ENCODE data around the gene TRAPPC10. TPM values are rescaled to one million over a fixed set of nuclear protein-coding genes. Genes with fewer than 3 reads are reported as not detected.
A peak's percentile ranks its signal among the peaks of the same experiment; 100 is the strongest.

The TRAPPC10 gene
- total and polyA plus RNA-seq, 2 donors from 2014 or later = 8.8 to 48.5 TPM

- TF ChIP-seq CTCF (IDR thresholded peaks at IDR 0.05; ENCODE audit: borderline replicate concordance, extremely low read depth, insufficient read depth) = no peak
- Histone ChIP-seq H3K9me3 (ENCODE audit: control insufficient read depth in 2 of 3, insufficient read depth in 1 of 3, low read length in 3 of 3) (no peaks in the 10 kb centered on the region), H3K4me3 (ENCODE audit: low read length in 3 of 3) (no peak overlapping the region), H3K27ac (ENCODE audit: low read depth in 2 of 2, low read length in 2 of 2) (no peak overlapping the region), H3K9ac (ENCODE audit: low read length in 3 of 3) (no peak overlapping the region), H3K4me1 (ENCODE audit: control insufficient read depth in 2 of 3, insufficient read depth in 2 of 3, low read depth in 1 of 3, low read length in 3 of 3) (peaks cover 0 to 12% (median 10%) of the 10 kb centered on the region in 3 donors), H3K27me3 (ENCODE audit: control insufficient read depth, insufficient read depth, low read length) (no peaks in the 10 kb centered on the region), H3K36me3 (ENCODE audit: control insufficient read depth in 2 of 3, insufficient read depth in 3 of 3, low read length in 3 of 3) (no peaks in the 10 kb centered on the region)
- FAIRE-seq = no peak
- intact Hi-C loops (cut with DNase I) = no loop called here
- no peak for DNase-seq
These were observed 8.4 kb downstream of the TRAPPC10 start for GRCh38 chr21:44020551-44020950.

- TF ChIP-seq CTCF (IDR thresholded peaks at IDR 0.05; ENCODE audit: borderline replicate concordance, extremely low read depth, insufficient read depth) = no peak
- FAIRE-seq (no peak), DNase-seq (no peak)
- intact Hi-C loops (cut with DNase I) = no loop called here
- no peaks in the 10 kb centered on the region for H3K36me3 ChIP-seq (ENCODE audit: control insufficient read depth in 2 of 3, insufficient read depth in 3 of 3, low read length in 3 of 3)
- H3K4me3 ChIP-seq (ENCODE audit: low read length in 3 of 3) = no peak overlapping the region
- no peaks in the 10 kb centered on the region for H3K27me3 ChIP-seq (ENCODE audit: control insufficient read depth, insufficient read depth, low read length)
- peaks cover 0 to 15% (median 11%) of the 10 kb centered on the region in 3 donors for H3K4me1 ChIP-seq (ENCODE audit: control insufficient read depth in 2 of 3, insufficient read depth in 2 of 3, low read depth in 1 of 3, low read length in 3 of 3)
- no peak overlapping the region for H3K9ac ChIP-seq (ENCODE audit: low read length in 3 of 3)
- no peak overlapping the region for H3K27ac ChIP-seq (ENCODE audit: low read depth in 2 of 2, low read length in 2 of 2)
- H3K9me3 ChIP-seq (ENCODE audit: control insufficient read depth in 2 of 3, insufficient read depth in 1 of 3, low read length in 3 of 3) = no peaks in the 10 kb centered on the region
These were observed 9.0 kb downstream of the TRAPPC10 start for GRCh38 chr21:44021064-44021463.

- Histone ChIP-seq H3K4me3 (ENCODE audit: low read length in 3 of 3) (no peak overlapping the region), H3K9ac (ENCODE audit: low read length in 3 of 3) (peak overlapping the region in 1 of 3 donors; percentile 28), H3K27ac (ENCODE audit: low read depth in 2 of 2, low read length in 2 of 2) (no peak overlapping the region), H3K9me3 (ENCODE audit: control insufficient read depth in 2 of 3, insufficient read depth in 1 of 3, low read length in 3 of 3) (no peaks in the 10 kb centered on the region), H3K27me3 (ENCODE audit: control insufficient read depth, insufficient read depth, low read length) (no peaks in the 10 kb centered on the region), H3K4me1 (ENCODE audit: control insufficient read depth in 2 of 3, insufficient read depth in 2 of 3, low read depth in 1 of 3, low read length in 3 of 3) (peaks cover 0 to 19% (median 14%) of the 10 kb centered on the region in 3 donors), H3K36me3 (ENCODE audit: control insufficient read depth in 2 of 3, insufficient read depth in 3 of 3, low read length in 3 of 3) (no peaks in the 10 kb centered on the region)
- FAIRE-seq = no peak
- intact Hi-C loops (cut with DNase I) = no loop called here
- no peak for DNase-seq
- TF ChIP-seq CTCF (IDR thresholded peaks at IDR 0.05; ENCODE audit: borderline replicate concordance, extremely low read depth, insufficient read depth) = no peak
These were observed 12.1 kb downstream of the TRAPPC10 start for GRCh38 chr21:44024257-44024656.

- no peaks in the 10 kb centered on the region for H3K27me3 ChIP-seq (ENCODE audit: control insufficient read depth, insufficient read depth, low read length)
- TF ChIP-seq CTCF (IDR thresholded peaks at IDR 0.05; ENCODE audit: borderline replicate concordance, extremely low read depth, insufficient read depth) = no peak
- no peaks in the 10 kb centered on the region for H3K9me3 ChIP-seq (ENCODE audit: control insufficient read depth in 2 of 3, insufficient read depth in 1 of 3, low read length in 3 of 3)
- H3K9ac ChIP-seq (ENCODE audit: low read length in 3 of 3) = peak overlapping the region in 1 of 3 donors; percentile 42
- intact Hi-C loops (cut with DNase I) = no loop called here
- H3K4me3 ChIP-seq (ENCODE audit: low read length in 3 of 3) = no peak overlapping the region
- peak overlapping the region in 1 of 2 donors; percentile 36 for H3K27ac ChIP-seq (ENCODE audit: low read depth in 2 of 2, low read length in 2 of 2)
- DNase-seq (peak in 1 of 5 donors; percentile 29), FAIRE-seq (no peak)
- peaks cover 0 to 19% (median 16%) of the 10 kb centered on the region in 3 donors for H3K4me1 ChIP-seq (ENCODE audit: control insufficient read depth in 2 of 3, insufficient read depth in 2 of 3, low read depth in 1 of 3, low read length in 3 of 3)
- no peaks in the 10 kb centered on the region for H3K36me3 ChIP-seq (ENCODE audit: control insufficient read depth in 2 of 3, insufficient read depth in 3 of 3, low read length in 3 of 3)
These were observed 12.8 kb downstream of the TRAPPC10 start for GRCh38 chr21:44024887-44025353.

Measured in kidney (tissue), 14 donors.